AG04450 (cell line): Measurements from ENCODE around the gene ATP8A2. TPM values are rescaled to one million over a fixed set of nuclear protein-coding genes. Genes with fewer than 3 reads are reported as not detected.

Source experiments
- CTCF ChIA-PET: fragments of 300-600, 350-600 bp; formaldehyde crosslinking; extraction: SDS; loops from one replicate; lab custom pipeline; 2022; ENCODE audit warnings: antibody characterized with exemption, inconsistent platforms; lab: Charles Lee
- POLR2A ChIA-PET: fragments of 350-600 bp; formaldehyde crosslinking; extraction: SDS; loops from one replicate; lab custom pipeline; 2021; ENCODE audit warnings: antibody characterized with exemption, inconsistent platforms; lab: Yijun Ruan, JAX
- DNase-seq: peaks from one replicate; pipeline ENCODE4 v3.0.0-alpha.2; 2011; ENCODE audit warnings: low read depth, low spot score
- H3K27ac ChIP-seq: one replicate; pipeline ENCODE4 v1.5.1; 2012; ENCODE audit warnings: low read depth, low read length, control low read depth
- H3K27me3 ChIP-seq: one replicate; pipeline ENCODE4 v1.6.0; 2012; ENCODE audit warnings: low read length; ENCODE audit not compliant: control insufficient read depth, insufficient read depth
- H3K4me3 ChIP-seq: 2 replicates; pipeline ENCODE4 v1.5.1; 2011; ENCODE audit warnings: mild to moderate bottlenecking, low read depth, low read length, control low read depth
- H3K9me3 ChIP-seq: 2 replicates; pipeline ENCODE4 v1.5.1; 2012; ENCODE audit warnings: low read length; ENCODE audit not compliant: control insufficient read depth, insufficient read depth
- CTCF ChIP-seq: IDR thresholded peaks from 2 replicates; pipeline ENCODE4 v1.5.1; 2011; ENCODE audit warnings: low read depth, low read length, control low read depth, inconsistent platforms
- polyA plus RNA-seq: library from polyadenylated mRNA; depleted of rRNA; stranded (reverse); fragments of >200 nt; gene quantifications from 2 replicates; pipeline ENCODE4 v1.2.3, GENCODE V29; 2011

ATP8A2 gene
- polyA plus RNA-seq, 1 experiment, result 0.19 TPM

GRCh38 chr13:25977216-25977615 is 605.4 kb downstream of the ATP8A2 start:
- ChIA-PET POLR2A (no interaction called here), CTCF (no interaction called here)
- Histone ChIP-seq H3K27me3 (no peaks in the 10 kb centered on the region), H3K4me3 (no peak overlapping the region), H3K27ac (no peak overlapping the region), H3K9me3 (no peaks in the 10 kb centered on the region; the same call in 1 of the 2 replicates)
- no peak for TF ChIP-seq CTCF
- DNase-seq, result no peak

GRCh38 chr13:25977671-25978070 is 605.9 kb downstream of the ATP8A2 start:
- H3K27ac ChIP-seq, result no peak overlapping the region
- CTCF ChIA-PET, result no interaction called here
- TF ChIP-seq CTCF, result no peak

GRCh38 chr13:25978961-25979360 is 607.2 kb downstream of the ATP8A2 start:
- ChIA-PET POLR2A (no interaction called here), CTCF (no interaction called here)
- no peaks in the 10 kb centered on the region; the same call in 1 of the 2 replicates for H3K9me3 ChIP-seq
- no peak for TF ChIP-seq CTCF
- H3K27me3 ChIP-seq, result no peaks in the 10 kb centered on the region
- no peak overlapping the region for H3K4me3 ChIP-seq
- H3K27ac ChIP-seq, result no peak overlapping the region
- DNase-seq, result no peak

More at GRCh38 chr13:25977671-25978070, 605.9 kb downstream of the ATP8A2 start:
- no peaks in the 10 kb centered on the region for H3K27me3 ChIP-seq
- POLR2A ChIA-PET, result no interaction called here
- no peak for DNase-seq
- no peak overlapping the region for H3K4me3 ChIP-seq
- no peaks in the 10 kb centered on the region; the same call in 1 of the 2 replicates for H3K9me3 ChIP-seq

GRCh38 chr13:25979371-25979770 is 607.6 kb downstream of the ATP8A2 start:
- no peak overlapping the region for H3K27ac ChIP-seq
- no peak for TF ChIP-seq CTCF
- POLR2A ChIA-PET, result no interaction called here
- H3K27me3 ChIP-seq, result no peaks in the 10 kb centered on the region
- CTCF ChIA-PET, result no interaction called here
- no peaks in the 10 kb centered on the region; the same call in 1 of the 2 replicates for H3K9me3 ChIP-seq
- H3K4me3 ChIP-seq, result no peak overlapping the region
- DNase-seq, result no peak

GRCh38 chr13:25980255-25980654 is 608.5 kb downstream of the ATP8A2 start:
- Histone ChIP-seq H3K27ac (no peak overlapping the region), H3K27me3 (no peaks in the 10 kb centered on the region), H3K4me3 (no peak overlapping the region), H3K9me3 (no peaks in the 10 kb centered on the region; the same call in 1 of the 2 replicates)
- CTCF ChIA-PET, result no interaction called here
- no peak for DNase-seq
- POLR2A ChIA-PET, result no interaction called here
- peak; percentile 40 for TF ChIP-seq CTCF
